GM21576 (cell line): ENCODE measurements around the gene SLC3A2.
"Not testable (repeated sequence)": the region's sequence is repeated elsewhere in the genome, so short reads cannot be mapped to it uniquely, and the experiment has no call there.

Experiments
- ATAC-seq: cut with Tn5 transposase; IDR thresholded peaks from one replicate; pipeline ENCODE4 v1.9.1; 2021; ENCODE audit warnings: mild to moderate bottlenecking, moderate library complexity; ENCODE audit not compliant: unreplicated experiment

Gene SLC3A2

DNA sequence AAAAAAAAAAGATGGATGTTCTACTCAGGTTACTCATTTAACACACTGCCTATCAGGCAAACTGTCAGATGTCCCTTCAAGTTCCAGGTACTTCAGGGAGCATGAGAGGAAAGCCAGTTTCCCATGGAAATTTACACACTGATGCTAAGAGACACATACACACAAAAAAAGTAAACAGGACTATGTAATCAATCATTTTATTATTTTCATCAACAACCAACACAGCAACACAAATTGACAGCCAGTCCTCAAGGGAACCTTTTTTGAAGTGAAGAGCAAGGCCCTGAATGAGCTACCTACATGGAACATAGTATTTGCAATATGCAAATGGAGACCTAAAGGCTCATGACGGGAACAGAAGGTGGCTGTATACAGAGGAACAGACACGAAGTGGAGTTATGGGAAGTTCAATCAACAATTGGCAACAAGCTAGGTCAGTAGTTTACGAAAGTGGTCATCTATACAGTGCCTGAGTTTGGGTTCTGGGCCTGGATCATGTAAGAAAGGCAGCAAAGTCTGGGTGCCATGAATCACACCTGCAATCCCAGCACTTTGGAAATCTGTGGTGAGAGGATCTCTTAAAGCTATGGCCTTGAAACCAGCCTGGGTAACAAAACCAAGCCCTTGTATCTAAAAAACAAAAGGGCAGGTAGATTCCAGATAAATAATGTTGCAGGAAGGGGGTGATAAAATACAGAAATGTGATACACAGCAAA, 28.7 kb upstream of the SLC3A2 start:
- ATAC-seq = no peak

DNA sequence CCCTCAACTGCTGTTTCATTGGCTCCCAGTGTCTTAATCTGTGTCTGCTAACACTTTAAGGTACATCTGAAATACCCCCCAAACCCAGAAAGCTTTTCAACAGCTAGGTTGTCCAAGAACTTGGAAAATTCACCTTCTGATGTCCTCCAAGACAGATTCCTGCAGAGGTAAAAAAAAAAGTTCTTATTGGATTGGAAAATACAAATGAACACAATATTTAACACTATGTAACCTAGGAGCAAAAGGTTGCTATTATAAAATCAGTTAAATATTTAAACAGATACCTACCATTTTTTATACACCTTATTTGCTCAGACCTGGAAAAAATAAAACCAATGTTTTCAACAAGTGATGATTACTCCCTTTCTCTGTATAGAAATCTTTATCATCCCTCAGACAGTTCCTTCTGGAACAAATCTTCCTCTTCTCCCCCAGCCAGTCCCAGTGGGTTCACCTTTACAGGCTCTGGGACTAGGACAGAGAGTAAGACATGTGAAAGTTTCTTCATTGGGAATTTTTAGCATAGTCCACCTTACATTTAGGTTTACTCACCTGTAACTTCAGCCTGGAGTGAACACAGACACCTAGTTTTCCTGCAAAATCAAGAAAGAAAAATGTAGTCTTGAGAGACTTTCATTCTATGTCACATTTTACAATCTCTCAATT, 28.0 kb upstream of the SLC3A2 start:
- ATAC-seq = no peak

DNA sequence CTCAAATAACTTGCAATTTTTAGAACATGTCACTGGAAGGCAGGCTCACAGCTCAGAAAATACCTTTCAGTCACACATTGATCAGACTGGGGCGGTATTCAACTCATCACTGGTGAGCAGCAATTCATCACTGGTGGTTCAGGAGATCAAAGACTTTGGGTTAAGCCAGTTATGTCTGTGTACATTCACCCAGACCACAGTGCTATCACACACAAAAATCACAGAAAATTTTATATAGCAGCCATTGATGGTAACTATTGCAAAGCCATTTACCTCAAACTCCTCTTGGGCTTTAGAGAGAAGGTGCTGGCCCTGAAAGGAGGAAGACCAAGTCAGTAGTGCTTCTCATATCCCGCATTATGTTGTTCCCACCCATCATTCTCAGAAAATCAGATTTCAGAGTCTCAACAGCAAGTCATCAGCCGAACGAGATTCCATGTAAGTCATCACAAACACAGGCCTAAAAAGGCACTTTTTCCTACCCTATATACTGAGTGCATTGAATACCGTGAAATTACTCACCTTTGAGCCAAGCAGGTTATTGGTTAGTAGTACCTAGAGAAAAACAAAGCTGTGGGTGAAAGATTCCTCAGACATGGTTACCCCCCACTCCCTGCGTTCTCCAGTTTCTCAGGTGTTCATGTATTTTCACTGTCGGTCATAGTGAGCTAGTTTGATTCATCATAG, 27.3 kb upstream of the SLC3A2 start:
- ATAC-seq = no peak

DNA sequence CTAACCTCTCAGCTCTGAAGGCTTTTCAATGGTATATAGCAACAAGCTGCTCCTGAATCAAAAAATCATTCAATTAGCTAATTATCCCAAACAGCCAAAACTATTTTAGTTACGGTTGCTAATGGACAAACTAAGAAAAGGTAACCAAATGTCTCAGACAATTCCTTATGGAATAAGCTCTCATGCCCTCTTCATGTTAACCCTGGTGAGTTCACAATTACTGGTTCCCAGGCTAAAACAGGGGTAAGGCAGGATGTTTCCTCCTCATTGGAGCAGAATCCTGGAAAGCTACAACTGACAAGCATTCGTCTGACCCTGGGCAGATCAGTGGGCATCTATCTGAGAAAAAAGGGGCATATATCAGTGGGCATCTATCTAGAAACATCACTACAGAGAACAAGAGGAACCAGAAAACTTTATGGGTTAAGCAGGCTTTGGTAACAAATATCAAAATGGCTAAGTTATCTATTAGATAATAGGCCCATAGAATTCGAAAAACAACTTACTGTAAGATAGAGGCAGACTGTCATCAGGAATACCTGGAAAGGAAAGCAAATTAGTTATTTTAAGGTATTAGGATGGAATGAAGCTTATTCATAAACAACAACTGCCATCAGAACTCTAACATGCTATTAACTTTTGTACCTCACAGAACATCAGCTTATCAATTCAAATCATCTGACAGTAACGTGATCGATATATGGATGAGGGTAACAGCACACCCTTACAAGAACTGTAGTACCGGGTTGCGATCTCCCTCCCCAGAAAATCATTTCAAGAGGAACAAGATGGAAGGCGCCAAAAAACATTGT, 26.5 kb upstream of the SLC3A2 start:
- ATAC-seq = no peak

DNA sequence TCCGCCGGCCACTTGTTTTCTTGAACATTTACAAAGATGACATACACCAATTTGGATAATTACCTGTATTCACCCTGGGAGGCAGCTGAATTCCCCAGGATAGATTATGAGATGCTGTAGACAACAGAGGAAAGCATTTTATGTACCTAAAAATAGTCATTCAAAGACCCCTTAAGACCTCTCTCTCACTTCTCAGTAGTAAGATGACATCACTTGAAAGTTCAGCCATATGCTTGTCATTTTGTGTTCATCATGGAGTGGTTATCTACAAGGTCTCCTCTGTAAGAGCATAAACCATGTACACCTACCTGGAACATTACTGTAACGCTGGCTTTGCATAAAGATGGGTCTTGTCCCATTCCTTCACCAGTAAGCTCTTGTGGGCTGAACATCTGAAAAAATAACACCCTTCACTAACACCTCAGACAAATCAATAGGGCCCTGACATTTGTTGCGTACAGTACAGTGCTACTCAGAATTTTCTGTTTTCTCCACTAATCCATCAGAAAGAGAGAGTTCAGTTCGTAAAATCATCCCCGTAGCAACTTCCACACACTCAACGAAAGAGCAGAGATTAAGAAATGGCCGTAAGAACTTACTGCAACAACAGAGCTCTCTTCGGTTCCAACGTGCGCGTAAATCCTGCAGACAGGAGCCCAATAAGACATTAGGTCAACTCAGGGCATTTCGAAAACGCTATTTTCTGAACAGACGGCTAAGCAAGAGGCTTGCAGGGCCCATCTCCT, 25.7 kb upstream of the SLC3A2 start:
- no peak for ATAC-seq

DNA sequence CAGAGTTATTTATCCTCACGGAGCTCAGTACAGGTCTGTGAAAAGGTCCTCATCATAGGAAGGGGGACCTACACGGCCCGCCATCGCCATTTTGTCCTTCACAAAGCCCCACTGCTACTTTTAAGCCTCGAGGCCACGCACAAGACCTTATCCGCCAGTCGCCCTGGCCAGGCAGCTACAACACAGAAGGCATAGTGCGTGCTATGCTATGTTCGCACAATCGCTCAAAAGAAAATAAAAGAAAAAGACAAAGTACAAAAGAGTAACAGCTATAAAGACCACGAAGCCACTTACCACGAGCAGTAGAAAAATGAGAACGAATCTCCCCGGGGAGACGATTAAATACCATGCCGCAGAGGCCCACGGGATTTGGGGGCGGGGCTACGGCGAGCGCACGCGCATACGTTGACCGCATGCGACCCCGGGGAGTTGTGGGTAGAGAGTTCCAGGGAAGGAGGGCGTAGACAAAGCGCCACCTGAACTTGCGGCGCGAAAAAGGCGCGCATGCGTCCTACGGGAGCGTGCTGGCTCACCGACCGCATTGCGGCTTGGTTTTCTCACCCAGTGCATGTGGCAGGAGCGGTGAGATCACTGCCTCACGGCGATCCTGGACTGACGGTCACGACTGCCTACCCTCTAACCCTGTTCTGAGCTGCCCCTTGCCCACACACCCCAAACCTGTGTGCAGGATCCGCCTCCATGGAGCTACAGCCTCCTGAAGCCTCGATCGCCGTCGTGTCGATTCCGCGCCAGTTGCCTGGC, 24.9 kb upstream of the SLC3A2 start:
- peak; percentile 82 for ATAC-seq

DNA sequence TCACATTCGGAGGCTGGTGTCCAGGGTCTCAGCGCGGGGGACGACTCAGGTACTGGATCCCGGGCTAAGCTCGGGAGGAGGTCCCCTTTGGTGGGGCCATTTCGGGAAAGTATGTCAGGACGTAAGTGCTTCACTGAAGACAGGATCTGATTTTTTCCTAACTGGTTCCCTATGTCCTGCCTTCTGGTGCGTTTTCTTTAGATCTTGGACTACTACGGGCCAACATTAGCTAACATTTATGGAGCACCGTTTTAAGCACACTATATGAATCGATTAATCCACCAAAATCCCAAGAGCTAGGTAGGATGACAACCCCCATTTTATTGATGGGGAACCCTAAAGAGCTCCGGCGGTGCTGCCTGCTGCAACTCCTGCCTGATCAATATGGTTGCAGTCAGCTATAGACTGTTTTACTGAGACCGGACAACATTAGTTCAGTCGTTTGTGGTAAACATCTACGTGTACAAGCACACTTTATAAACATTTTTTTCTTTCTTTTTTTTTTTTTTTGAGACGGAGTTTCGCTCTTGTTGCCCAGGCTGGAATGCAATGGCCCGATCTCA, 24.3 kb upstream of the SLC3A2 start:
- ATAC-seq = no peak

DNA sequence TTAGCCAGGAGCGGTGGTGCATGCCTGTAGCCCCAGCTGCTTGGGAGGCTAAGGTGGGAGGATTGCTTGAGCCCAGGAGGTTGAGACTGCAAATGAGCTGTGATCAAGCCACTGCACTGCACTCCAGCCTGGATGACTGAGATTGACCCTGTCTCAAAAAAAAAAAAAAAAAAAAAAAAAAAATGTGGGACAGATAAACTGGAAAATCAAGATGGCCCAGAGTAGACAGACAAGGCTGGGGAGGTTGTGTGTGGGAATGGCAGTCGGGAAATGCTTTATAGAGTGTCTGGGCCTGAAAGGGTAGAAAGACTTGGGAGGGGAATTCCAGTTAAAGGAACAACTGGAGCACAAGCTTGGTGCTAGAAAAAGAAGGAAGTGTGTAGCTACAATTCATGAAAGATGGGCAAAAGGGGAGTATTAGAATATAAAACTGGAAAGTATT, 23.1 kb upstream of the SLC3A2 start:
- ATAC-seq = no peak

DNA sequence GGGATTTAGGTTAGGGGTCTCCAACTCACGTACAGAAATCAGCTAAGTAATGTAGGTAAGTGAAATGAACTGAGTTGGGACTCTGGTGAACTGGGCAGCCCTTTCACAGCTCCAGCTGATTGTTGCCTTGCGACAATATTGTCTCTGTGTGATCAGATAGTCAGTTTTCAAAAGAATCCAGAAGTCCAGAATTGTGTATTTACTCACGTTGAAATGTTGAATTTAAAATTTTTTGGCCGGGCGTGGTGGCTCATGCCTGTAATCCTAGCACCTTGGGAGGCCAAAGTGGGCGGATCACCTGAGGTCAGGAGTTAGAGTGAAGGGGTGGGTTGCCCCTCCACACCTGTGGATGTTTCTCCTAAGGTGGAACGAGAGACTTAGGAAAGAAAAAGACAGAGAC, 22.5 kb upstream of the SLC3A2 start:
- ATAC-seq = no peak

DNA sequence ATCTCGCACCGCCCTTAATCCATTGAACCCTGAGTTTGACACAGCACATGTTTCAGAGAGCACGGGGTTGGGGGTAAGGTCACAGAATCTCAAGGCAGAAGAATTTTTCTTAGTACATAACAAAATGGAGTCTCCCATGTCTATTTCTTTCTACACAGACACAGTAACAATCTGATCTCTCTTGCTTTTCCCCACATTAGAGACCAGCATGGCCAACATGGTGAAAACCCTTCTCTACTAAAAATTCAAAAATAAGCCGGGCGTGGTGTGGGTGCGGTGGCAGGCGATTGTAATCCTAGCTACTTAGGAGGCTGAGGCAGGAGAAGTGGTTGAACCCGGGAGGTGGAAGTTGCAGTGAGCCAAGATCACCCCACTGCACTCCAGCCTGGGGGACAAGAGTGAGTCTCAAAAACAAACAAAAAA, 21.4 kb upstream of the SLC3A2 start:
- ATAC-seq = not testable (repeated sequence)

DNA sequence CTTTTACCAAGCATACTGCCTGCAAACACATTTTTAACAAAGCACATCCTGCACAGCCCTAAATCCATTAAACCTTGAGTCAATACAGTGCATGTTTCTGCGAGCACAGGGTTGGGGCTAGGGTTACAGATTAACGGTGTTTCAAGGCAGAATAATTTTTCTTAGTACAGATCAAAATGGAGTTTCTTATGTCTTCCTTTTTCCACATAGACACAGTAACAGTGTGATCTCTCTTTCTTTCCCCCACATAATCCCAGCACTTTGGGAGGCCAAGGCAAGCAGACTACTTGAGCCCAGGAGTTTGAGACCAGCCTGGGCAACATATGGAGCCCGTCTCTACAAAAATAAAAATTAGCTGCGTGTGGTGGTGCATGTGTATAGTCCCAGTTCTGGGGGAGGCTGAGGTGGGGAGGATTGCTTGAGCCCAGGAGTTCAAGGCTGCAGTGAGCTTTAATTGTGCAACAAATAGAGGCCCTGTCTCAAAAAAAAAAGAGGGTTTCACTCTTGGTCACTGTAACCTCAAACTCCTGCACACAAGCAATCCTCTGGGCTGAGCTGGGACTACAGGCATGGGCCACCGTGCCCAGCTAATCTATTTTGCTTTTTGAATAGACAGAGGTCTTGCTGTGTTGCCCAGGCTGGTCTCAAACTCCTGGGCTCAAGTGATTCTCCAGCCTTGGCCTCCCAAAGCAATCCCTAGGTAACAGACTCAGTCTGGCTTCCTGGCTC, 19.7 kb upstream of the SLC3A2 start:
- ATAC-seq = no peak

DNA sequence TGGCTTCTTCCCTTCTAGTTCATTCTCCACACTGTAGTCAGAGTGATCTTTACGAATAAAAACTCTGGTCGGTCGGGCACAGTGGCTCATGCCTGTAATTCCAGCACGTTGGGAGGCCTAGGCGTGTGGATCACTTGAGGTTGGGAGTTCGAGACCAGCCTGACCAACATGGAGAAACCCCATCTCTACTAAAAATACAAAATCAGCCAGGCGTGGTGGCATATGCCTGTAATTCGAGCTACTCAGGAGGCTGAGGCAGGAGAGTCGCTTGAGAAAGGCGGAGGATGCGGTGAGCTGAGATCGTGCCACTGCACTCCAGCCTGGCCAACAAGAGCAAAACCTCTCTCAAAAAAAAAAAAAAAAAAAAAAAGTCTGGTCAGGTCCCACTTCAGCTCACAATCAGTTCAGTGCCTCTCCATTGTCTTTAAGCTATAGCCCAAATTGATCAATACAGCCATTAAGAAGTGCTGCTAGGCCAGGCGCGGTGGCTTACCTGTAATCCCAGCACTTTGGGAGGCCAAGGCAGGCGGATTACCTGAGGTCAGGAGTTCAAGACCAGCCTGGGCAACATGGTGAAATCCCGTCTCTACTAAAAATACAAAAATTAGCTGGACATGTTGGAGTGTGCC, 19.0 kb upstream of the SLC3A2 start:
- not testable (repeated sequence) for ATAC-seq

DNA sequence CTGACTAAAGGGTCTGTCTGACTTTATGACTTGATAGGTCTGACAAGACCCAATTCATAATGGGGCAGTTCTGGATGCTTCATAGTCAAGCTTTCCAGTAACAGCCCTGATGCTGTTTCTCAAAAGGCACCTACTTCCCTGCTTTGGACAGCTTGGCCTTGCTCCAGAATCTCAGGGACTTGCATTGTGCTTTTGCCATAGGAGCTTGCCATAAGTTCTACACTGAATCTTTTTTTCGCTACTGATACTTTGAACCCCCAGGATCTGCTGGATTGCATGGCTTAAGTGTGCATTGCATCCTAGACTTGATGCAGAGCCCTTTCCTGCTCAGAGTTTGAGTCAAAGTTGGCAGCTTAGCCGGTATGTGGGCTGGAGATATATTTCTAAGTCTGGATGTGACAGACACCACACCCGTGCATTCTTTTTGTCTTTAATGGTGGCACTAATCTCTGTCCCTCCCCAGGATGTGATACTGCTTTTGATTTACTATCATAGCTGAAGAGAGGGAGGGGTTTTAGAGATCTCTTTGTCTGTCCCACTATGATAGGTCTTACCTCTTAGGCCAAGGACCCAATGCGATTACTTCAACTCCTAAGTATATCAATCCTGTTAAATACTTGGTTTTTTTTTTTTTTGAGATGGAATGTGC, 16.9 kb upstream of the SLC3A2 start:
- ATAC-seq = no peak

DNA sequence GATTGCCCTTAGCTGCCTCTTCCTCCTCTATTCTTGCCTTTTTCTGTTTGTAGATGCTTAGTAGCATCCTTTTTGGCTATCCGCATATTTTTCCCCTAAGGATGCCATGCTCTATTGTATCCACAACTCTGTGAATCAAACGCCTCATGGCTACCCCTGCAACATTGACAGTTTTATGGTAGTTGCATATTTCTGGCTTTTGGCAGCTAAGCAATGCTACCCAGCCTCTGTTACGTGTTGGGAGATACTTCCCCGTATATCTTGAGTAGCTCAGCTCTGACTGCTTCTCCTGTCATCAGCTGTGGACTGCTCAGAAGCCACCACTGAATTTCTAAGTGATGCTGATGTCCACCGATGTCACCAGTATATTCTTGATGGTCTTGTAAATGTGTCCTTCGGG, 15.1 kb upstream of the SLC3A2 start:
- no peak for ATAC-seq

DNA sequence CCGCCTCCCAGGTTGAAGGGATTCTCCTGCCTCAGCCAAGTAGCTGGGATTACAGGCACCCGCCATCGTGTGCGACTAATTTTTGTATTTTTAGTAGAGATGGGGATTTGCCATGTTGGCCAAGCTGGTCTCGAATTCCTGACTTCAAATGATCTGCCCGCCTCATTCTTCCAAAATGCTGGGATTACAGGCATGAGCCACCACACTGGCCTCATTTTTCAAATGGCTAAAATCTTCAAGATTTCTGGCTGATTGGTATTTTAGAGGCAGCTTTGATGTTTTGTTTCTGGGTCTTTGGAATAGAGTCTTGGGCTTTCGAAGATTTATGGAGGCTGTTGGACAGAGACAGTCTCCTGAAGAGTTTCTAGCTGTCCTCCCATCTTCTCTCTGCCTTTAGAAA, 5.8 kb upstream of the SLC3A2 start:
- no peak for ATAC-seq

DNA sequence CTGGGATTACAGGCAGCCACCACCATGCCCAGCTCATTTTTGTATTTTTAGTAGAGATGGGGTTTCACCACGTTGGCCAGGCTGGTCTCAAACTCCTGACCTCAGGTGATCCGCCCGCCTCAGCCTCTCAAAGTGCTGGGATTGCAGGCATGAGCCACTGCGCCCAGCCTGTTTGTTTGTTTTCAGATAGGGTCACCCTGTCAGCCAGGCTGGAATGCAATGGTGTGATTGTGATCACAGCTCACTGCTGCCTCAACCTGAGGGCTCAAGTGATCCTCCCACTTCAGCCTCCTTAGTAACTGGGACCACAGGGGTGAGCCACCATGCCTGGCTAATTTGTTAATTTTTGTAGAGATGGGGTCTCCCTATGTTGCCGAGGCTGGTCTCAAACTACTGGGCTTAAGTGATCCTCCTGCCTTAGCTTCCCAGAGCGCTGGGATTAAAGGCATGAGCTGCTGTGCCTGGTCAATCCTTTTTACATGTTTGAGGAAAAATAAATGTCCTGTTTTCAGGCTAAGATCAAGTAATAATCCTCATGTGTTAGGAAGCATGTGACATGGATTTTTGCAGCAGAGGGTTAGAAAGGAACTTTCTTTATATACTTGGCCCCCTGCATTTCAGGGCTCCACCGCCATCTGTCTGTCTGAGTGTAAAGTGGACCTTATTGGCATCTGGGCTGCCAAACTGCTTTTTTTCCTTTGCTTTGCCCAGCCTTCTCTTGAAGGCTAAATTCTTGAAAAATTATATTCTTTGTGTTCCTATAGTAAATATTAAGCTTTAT, 4.8 kb upstream of the SLC3A2 start:
- no peak for ATAC-seq

DNA sequence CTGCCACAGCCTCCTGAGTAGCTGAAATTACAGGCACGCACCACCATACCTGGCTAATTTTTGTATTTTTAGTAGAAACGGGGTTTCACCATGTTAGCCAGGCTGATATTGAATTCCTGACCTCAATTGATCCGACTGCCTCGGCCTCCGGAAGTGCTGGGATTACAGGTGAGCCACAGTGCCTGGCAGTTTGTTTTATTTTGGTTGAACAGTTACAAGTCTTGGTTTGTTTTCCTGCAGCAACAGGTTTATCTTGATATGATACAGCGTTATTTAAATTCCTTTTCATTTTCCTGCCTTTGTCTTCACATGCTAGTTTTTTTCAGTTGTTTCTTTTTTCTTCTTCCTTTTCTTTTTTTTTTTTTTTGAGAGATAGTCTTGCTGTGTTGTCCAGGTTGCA, 4.0 kb upstream of the SLC3A2 start:
- ATAC-seq = no peak
